GM21619 (cell line): ENCODE results near the gene CDK16.
"Not testable (repeated sequence)": the region's sequence is repeated elsewhere in the genome, so short reads cannot be mapped to it uniquely, and the experiment has no call there.

Experiments
- ATAC-seq: cut with Tn5 transposase; IDR thresholded peaks from one replicate; pipeline ENCODE4 v1.9.1; 2021; ENCODE audit not compliant: unreplicated experiment

Gene CDK16

GRCh38 chrX:47247206-47247998 lies 28.9 kb downstream of the CDK16 start:
- no peak for ATAC-seq

GRCh38 chrX:47247999-47248320 lies 29.5 kb downstream of the CDK16 start:
- no peak for ATAC-seq

- no peak for ATAC-seq
These were observed 30.1 kb downstream of the CDK16 start for GRCh38 chrX:47248576-47248975.

GRCh38 chrX:47250017-47250347 lies 31.5 kb downstream of the CDK16 start:
- ATAC-seq = no peak

- ATAC-seq = not testable (repeated sequence)
These were observed 39.1 kb downstream of the CDK16 start for GRCh38 chrX:47257620-47258019.

GRCh38 chrX:47264483-47265173 lies 46.1 kb downstream of the CDK16 start:
- no peak for ATAC-seq

- ATAC-seq = no peak
These were observed 48.2 kb downstream of the CDK16 start for GRCh38 chrX:47266643-47267042.

- ATAC-seq = no peak
These were observed 53.5 kb downstream of the CDK16 start for GRCh38 chrX:47272013-47272408.

GRCh38 chrX:47273011-47273730 lies 54.7 kb downstream of the CDK16 start:
- no peak for ATAC-seq

- no peak for ATAC-seq
These were observed 60.2 kb downstream of the CDK16 start for GRCh38 chrX:47278691-47279090.
